ENCODE data around the gene SNX8.

Gene SNX8

DNA sequence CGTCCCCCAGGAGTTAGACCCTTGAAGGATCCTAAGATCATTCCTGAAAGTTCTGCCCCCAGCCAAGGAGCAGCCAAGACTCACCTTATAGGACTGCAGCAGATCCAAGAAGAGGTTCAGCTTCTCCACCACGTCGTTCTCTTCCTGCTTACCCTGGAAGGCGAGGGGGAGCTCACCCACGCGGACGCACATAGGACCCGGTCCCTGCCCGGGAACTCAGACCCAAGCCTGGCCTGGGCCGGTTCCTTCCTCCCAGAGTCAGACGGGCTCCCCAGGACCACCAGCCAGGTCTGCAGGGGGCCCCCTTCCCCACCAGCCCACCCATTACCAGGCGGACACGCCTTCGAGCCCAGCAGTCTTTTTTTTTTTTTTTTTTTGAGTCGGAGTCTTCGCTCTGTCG is 56.6 kb downstream of the SNX8 start:
- Histone ChIP-seq H2BK15ac (ENCODE audit: low read length) (no peak overlapping the region), H3K9me3 (replicated peaks in 1 of 2; ENCODE audit: control insufficient read depth in 2 of 2, insufficient read depth in 1 of 2, low read depth in 1 of 2, low read length in 2 of 2) (no peaks in the 10 kb centered on the region), H3K27me3 (ENCODE audit: control insufficient read depth in 3 of 3, insufficient read depth in 3 of 3, low read depth in 1 of 3, low read length in 3 of 3) (no peaks in the 10 kb centered on the region), H3K36me3 (replicated peaks in 1 of 2; ENCODE audit: control insufficient read depth in 2 of 2, insufficient read depth in 2 of 2, low read length in 2 of 2) (peaks cover 19 to 78% of the 10 kb centered on the region in 2 donors), H3K4me1 (ENCODE audit: control insufficient read depth in 2 of 2, insufficient read depth in 1 of 2, low read depth in 1 of 2, low read length in 2 of 2) (no peaks in the 10 kb centered on the region), H3K4me2 (ENCODE audit: insufficient read depth, low read length, poor library complexity, severe bottlenecking) (no peak overlapping the region), H3K4me3 (ENCODE audit: low read length in 2 of 2) (no peak overlapping the region), H3K18ac (ENCODE audit: low read length) (no peak overlapping the region), H3K79me1 (ENCODE audit: low read depth, low read length) (peaks cover 5% of the 10 kb centered on the region), H2BK12ac (ENCODE audit: low read length) (no peak overlapping the region), H3K27ac (replicated peaks; ENCODE audit: low read length) (no peak overlapping the region), H3K14ac (ENCODE audit: low read length) (no peak overlapping the region), H4K91ac (ENCODE audit: low read depth, low read length, poor library complexity) (no peak overlapping the region), H3K4ac (ENCODE audit: low read length) (no peak overlapping the region), H2BK120ac (ENCODE audit: low read depth, low read length) (no peak overlapping the region), H2AFZ (ENCODE audit: low read length) (no peak overlapping the region), H2BK5ac (ENCODE audit: low read length) (no peak overlapping the region), H4K8ac (ENCODE audit: low read depth, low read length) (no peak overlapping the region), H2AK5ac (ENCODE audit: low read depth, low read length) (no peak overlapping the region), H3K23ac (ENCODE audit: low read depth, low read length, poor library complexity) (no peak overlapping the region), H3K9ac (ENCODE audit: low read depth, low read length, poor library complexity) (no peak overlapping the region)
- no peak for DNase-seq (ENCODE audit: low spot score)
- no CpG with 5 or more reads among the region's 17 CpGs for WGBS, 2 donors (ENCODE audit: extremely low coverage in 2 of 2, insufficient read length in 2 of 2, insufficient replicate concordance in 1 of 2)

GRCh38 chr7:2257046-2257551 is 57.1 kb downstream of the SNX8 start:
- H4K91ac ChIP-seq (ENCODE audit: low read depth, low read length, poor library complexity): no peak overlapping the region
- no peak overlapping the region for H3K4ac ChIP-seq (ENCODE audit: low read length)
- H3K18ac ChIP-seq (ENCODE audit: low read length): no peak overlapping the region
- no peak overlapping the region for H3K4me3 ChIP-seq (ENCODE audit: low read length in 2 of 2)
- no peak overlapping the region for H3K9ac ChIP-seq (ENCODE audit: low read depth, low read length, poor library complexity)
- no peak overlapping the region for H2BK120ac ChIP-seq (ENCODE audit: low read depth, low read length)
- no CpG with 5 or more reads among the region's 38 CpGs for whole genome bisulfite sequencing, 2 donors (ENCODE audit: extremely low coverage in 2 of 2, insufficient read length in 2 of 2, insufficient replicate concordance in 1 of 2)
- H2BK12ac ChIP-seq (ENCODE audit: low read length): no peak overlapping the region
- no peak overlapping the region for H2BK5ac ChIP-seq (ENCODE audit: low read length)
- no peak overlapping the region for H3K27ac ChIP-seq (replicated peaks; ENCODE audit: low read length)
- no peak overlapping the region for H2AFZ ChIP-seq (ENCODE audit: low read length)
- no peaks in the 10 kb centered on the region for H3K4me1 ChIP-seq (ENCODE audit: control insufficient read depth in 2 of 2, insufficient read depth in 1 of 2, low read depth in 1 of 2, low read length in 2 of 2)
- DNase-seq (ENCODE audit: low spot score): no peak
- H3K14ac ChIP-seq (ENCODE audit: low read length): no peak overlapping the region
- no peaks in the 10 kb centered on the region for H3K27me3 ChIP-seq (ENCODE audit: control insufficient read depth in 3 of 3, insufficient read depth in 3 of 3, low read depth in 1 of 3, low read length in 3 of 3)
- peak overlapping the region; percentile 89 for H3K23ac ChIP-seq (ENCODE audit: low read depth, low read length, poor library complexity)
- H3K36me3 ChIP-seq (replicated peaks in 1 of 2; ENCODE audit: control insufficient read depth in 2 of 2, insufficient read depth in 2 of 2, low read length in 2 of 2): peaks cover 17 to 77% of the 10 kb centered on the region in 2 donors
- no peak overlapping the region for H2BK15ac ChIP-seq (ENCODE audit: low read length)
- H4K8ac ChIP-seq (ENCODE audit: low read depth, low read length): no peak overlapping the region
- H2AK5ac ChIP-seq (ENCODE audit: low read depth, low read length): no peak overlapping the region
- no peaks in the 10 kb centered on the region for H3K9me3 ChIP-seq (replicated peaks in 1 of 2; ENCODE audit: control insufficient read depth in 2 of 2, insufficient read depth in 1 of 2, low read depth in 1 of 2, low read length in 2 of 2)
- peaks cover 5% of the 10 kb centered on the region for H3K79me1 ChIP-seq (ENCODE audit: low read depth, low read length)
- no peak overlapping the region for H3K4me2 ChIP-seq (ENCODE audit: insufficient read depth, low read length, poor library complexity, severe bottlenecking)

DNA sequence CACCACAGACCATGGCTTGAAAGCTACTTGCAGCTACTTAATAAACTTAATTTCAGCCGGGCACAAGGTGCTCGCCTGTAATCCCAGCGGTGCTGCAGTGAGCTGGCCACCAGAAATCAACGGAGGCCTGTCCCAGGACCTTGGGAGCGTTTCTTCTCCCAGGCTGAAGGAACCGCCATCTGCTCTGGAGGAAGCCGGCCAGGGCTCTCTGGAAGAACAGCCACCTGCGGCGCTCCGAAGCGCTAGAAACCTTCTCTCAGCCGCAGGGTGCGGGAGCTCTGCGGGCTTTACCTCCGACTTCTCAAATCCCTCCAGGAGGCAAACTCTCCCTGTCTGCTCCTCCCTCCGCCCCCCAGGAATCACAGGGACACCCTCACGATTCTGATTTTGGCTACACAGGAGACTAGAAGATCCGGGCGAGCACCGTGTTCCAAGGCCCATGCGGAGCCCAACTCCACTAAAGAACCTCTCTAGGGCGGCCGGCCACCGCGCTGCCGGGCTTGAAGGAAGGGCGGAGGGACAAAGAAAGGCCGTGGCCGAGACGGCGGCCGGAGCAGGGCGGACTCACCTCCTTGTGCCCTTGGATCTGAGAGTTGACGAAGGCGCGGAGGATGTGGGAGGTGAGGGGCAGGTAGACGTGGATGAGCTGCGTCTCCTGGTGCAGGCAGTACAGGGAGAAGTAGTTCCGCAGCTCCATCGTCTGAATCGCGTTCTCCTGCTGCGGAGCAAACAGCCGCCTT is 57.8 kb downstream of the SNX8 start:
- Histone ChIP-seq H2AK5ac (ENCODE audit: low read depth, low read length) (no peak overlapping the region), H3K4me2 (ENCODE audit: insufficient read depth, low read length, poor library complexity, severe bottlenecking) (no peak overlapping the region), H2BK15ac (ENCODE audit: low read length) (no peak overlapping the region), H3K23ac (ENCODE audit: low read depth, low read length, poor library complexity) (peak overlapping the region; percentile 89), H3K9ac (ENCODE audit: low read depth, low read length, poor library complexity) (no peak overlapping the region), H2BK120ac (ENCODE audit: low read depth, low read length) (no peak overlapping the region), H3K4ac (ENCODE audit: low read length) (no peak overlapping the region), H3K27me3 (ENCODE audit: control insufficient read depth in 3 of 3, insufficient read depth in 3 of 3, low read depth in 1 of 3, low read length in 3 of 3) (no peaks in the 10 kb centered on the region), H4K8ac (ENCODE audit: low read depth, low read length) (no peak overlapping the region), H2AFZ (ENCODE audit: low read length) (no peak overlapping the region), H3K14ac (ENCODE audit: low read length) (peak overlapping the region; percentile 82), H3K9me3 (replicated peaks in 1 of 2; ENCODE audit: control insufficient read depth in 2 of 2, insufficient read depth in 1 of 2, low read depth in 1 of 2, low read length in 2 of 2) (no peaks in the 10 kb centered on the region), H3K4me1 (ENCODE audit: control insufficient read depth in 2 of 2, insufficient read depth in 1 of 2, low read depth in 1 of 2, low read length in 2 of 2) (no peaks in the 10 kb centered on the region), H3K79me1 (ENCODE audit: low read depth, low read length) (peaks cover 5% of the 10 kb centered on the region), H2BK5ac (ENCODE audit: low read length) (no peak overlapping the region), H3K36me3 (replicated peaks in 1 of 2; ENCODE audit: control insufficient read depth in 2 of 2, insufficient read depth in 2 of 2, low read length in 2 of 2) (peaks cover 19 to 75% of the 10 kb centered on the region in 2 donors), H3K18ac (ENCODE audit: low read length) (no peak overlapping the region), H2BK12ac (ENCODE audit: low read length) (no peak overlapping the region), H3K27ac (replicated peaks; ENCODE audit: low read length) (no peak overlapping the region), H4K91ac (ENCODE audit: low read depth, low read length, poor library complexity) (no peak overlapping the region), H3K4me3 (ENCODE audit: low read length in 2 of 2) (no peak overlapping the region)
- WGBS, 2 donors (ENCODE audit: extremely low coverage in 2 of 2, insufficient read length in 2 of 2, insufficient replicate concordance in 1 of 2): no CpG with 5 or more reads among the region's 44 CpGs
- no peak for DNase-seq (ENCODE audit: low spot score)

- Histone ChIP-seq H3K9me3 (replicated peaks in 1 of 2; ENCODE audit: control insufficient read depth in 2 of 2, insufficient read depth in 1 of 2, low read depth in 1 of 2, low read length in 2 of 2) (no peaks in the 10 kb centered on the region), H2BK5ac (ENCODE audit: low read length) (no peak overlapping the region), H2AFZ (ENCODE audit: low read length) (no peak overlapping the region), H3K18ac (ENCODE audit: low read length) (no peak overlapping the region), H3K4me3 (ENCODE audit: low read length in 2 of 2) (peak overlapping the region in 1 of 2 donors; percentile 28), H3K9ac (ENCODE audit: low read depth, low read length, poor library complexity) (peak overlapping the region; percentile 25), H3K4me2 (ENCODE audit: insufficient read depth, low read length, poor library complexity, severe bottlenecking) (no peak overlapping the region), H2BK15ac (ENCODE audit: low read length) (no peak overlapping the region), H3K23ac (ENCODE audit: low read depth, low read length, poor library complexity) (peak overlapping the region; percentile 31), H3K36me3 (replicated peaks in 1 of 2; ENCODE audit: control insufficient read depth in 2 of 2, insufficient read depth in 2 of 2, low read length in 2 of 2) (peaks cover 21 to 79% of the 10 kb centered on the region in 2 donors), H3K27me3 (ENCODE audit: control insufficient read depth in 3 of 3, insufficient read depth in 3 of 3, low read depth in 1 of 3, low read length in 3 of 3) (no peaks in the 10 kb centered on the region), H2BK120ac (ENCODE audit: low read depth, low read length) (no peak overlapping the region), H3K4ac (ENCODE audit: low read length) (no peak overlapping the region), H2BK12ac (ENCODE audit: low read length) (no peak overlapping the region), H4K91ac (ENCODE audit: low read depth, low read length, poor library complexity) (peak overlapping the region; percentile 40), H3K79me1 (ENCODE audit: low read depth, low read length) (peaks cover 5% of the 10 kb centered on the region), H3K14ac (ENCODE audit: low read length) (peak overlapping the region; percentile 82), H4K8ac (ENCODE audit: low read depth, low read length) (no peak overlapping the region), H3K4me1 (ENCODE audit: control insufficient read depth in 2 of 2, insufficient read depth in 1 of 2, low read depth in 1 of 2, low read length in 2 of 2) (no peaks in the 10 kb centered on the region), H2AK5ac (ENCODE audit: low read depth, low read length) (no peak overlapping the region), H3K27ac (replicated peaks; ENCODE audit: low read length) (no peak overlapping the region)
- no CpG with 5 or more reads among the region's 33 CpGs for WGBS, 2 donors (ENCODE audit: extremely low coverage in 2 of 2, insufficient read length in 2 of 2, insufficient replicate concordance in 1 of 2)
- DNase-seq (ENCODE audit: low spot score): no peak
Observed at GRCh38 chr7:2255145-2256139, 58.8 kb downstream of the SNX8 start.

Measured in neuronal stem cell (in vitro differentiated cells).